Stimulated activated CD4-positive, alpha-beta T cell treated with anti-CD3 and anti-CD28 coated beads, Interleukin-2, amount 100 ng/mL, for 4 hours (primary cell): ENCODE results near the gene FBP2.

ENCODE experiments used
- DNase-seq: peaks from one replicate; pipeline ENCODE4 v3.0.0-alpha.2; 2020; ENCODE audit warnings: low read depth

FBP2 gene

GRCh38 chr9:94593459-94594345, at the start of gene FBP2:
TSS of gene FBP2 (minus strand) at chr9:94593824. CDS start at chr9:94593726, 98 bp downstream.
- no peak for DNase-seq

GRCh38 chr9:94643176-94643575, 49.6 kb upstream of the FBP2 start:
- DNase-seq, result no peak

- DNase-seq, result no peak
These were observed 48.9 kb upstream of the FBP2 start for GRCh38 chr9:94642501-94642900.

GRCh38 chr9:94639999-94640376, 46.4 kb upstream of the FBP2 start:
- DNase-seq, result no peak

GRCh38 chr9:94639061-94639998, 45.7 kb upstream of the FBP2 start, which contains the start of gene FBP1:
TSS of gene FBP1 (minus strand) at chr9:94639518. CDS start at chr9:94639310, 208 bp downstream.
- DNase-seq, result no peak

- DNase-seq, result no peak
These were observed 44.9 kb upstream of the FBP2 start for GRCh38 chr9:94638335-94639060.

GRCh38 chr9:94632737-94633136, 39.1 kb upstream of the FBP2 start:
- no peak for DNase-seq

- no peak for DNase-seq
These were observed 38.0 kb upstream of the FBP2 start for GRCh38 chr9:94631599-94631998.

- DNase-seq, result no peak
These were observed 37.2 kb upstream of the FBP2 start for GRCh38 chr9:94630833-94631232.

GRCh38 chr9:94630281-94630680, 36.7 kb upstream of the FBP2 start:
- DNase-seq, result no peak

- no peak for DNase-seq
These were observed 33.7 kb upstream of the FBP2 start for GRCh38 chr9:94627287-94627686.

GRCh38 chr9:94625835-94626234, 32.2 kb upstream of the FBP2 start:
- no peak for DNase-seq

- DNase-seq, result no peak
These were observed 31.0 kb upstream of the FBP2 start for GRCh38 chr9:94624629-94625028.

- DNase-seq, result no peak
These were observed 29.6 kb upstream of the FBP2 start for GRCh38 chr9:94623253-94623652.

GRCh38 chr9:94622087-94622800, 28.6 kb upstream of the FBP2 start:
- DNase-seq, result no peak

- DNase-seq, result no peak
These were observed 25.4 kb upstream of the FBP2 start for GRCh38 chr9:94619026-94619425.

GRCh38 chr9:94613003-94613402, 19.4 kb upstream of the FBP2 start:
- DNase-seq, result no peak

- no peak for DNase-seq
These were observed 18.4 kb upstream of the FBP2 start for GRCh38 chr9:94612071-94612470.

GRCh38 chr9:94611638-94612068, 18.0 kb upstream of the FBP2 start:
- peak; percentile 2 for DNase-seq

GRCh38 chr9:94610181-94610606, 16.6 kb upstream of the FBP2 start:
- DNase-seq, result no peak

GRCh38 chr9:94607423-94607691, 13.7 kb upstream of the FBP2 start:
- no peak for DNase-seq
